ENCODE results near the gene GPR107.

The GPR107 gene

GRCh38 chr9:130182381-130182909 is 128.7 kb downstream of the GPR107 start:
- peaks cover 46% of the 10 kb centered on the region for H3K4me1 ChIP-seq (ENCODE audit: control insufficient read depth, insufficient read depth, low read length)
- no peaks in the 10 kb centered on the region for H3K36me3 ChIP-seq (ENCODE audit: control insufficient read depth, insufficient read depth, low read length)
- H3K27me3 ChIP-seq (ENCODE audit: control insufficient read depth, insufficient read depth, low read length) = no peaks in the 10 kb centered on the region
- H3K9ac ChIP-seq (ENCODE audit: low read length) = no peak overlapping the region
- peak overlapping the region; percentile 97 for H3K27ac ChIP-seq (ENCODE audit: low read depth, low read length)
- H3K4me3 ChIP-seq (ENCODE audit: low read length) = no peak overlapping the region

GRCh38 chr9:130183133-130183762 is 129.5 kb downstream of the GPR107 start:
- Histone ChIP-seq H3K9ac (ENCODE audit: low read length) (no peak overlapping the region), H3K4me3 (ENCODE audit: low read length) (no peak overlapping the region), H3K4me1 (ENCODE audit: control insufficient read depth, insufficient read depth, low read length) (peaks cover 49% of the 10 kb centered on the region), H3K27ac (ENCODE audit: low read depth, low read length) (peak overlapping the region; percentile 97), H3K36me3 (ENCODE audit: control insufficient read depth, insufficient read depth, low read length) (no peaks in the 10 kb centered on the region), H3K27me3 (ENCODE audit: control insufficient read depth, insufficient read depth, low read length) (no peaks in the 10 kb centered on the region)

GRCh38 chr9:130185017-130185416 is 131.3 kb downstream of the GPR107 start:
- H3K4me1 ChIP-seq (ENCODE audit: control insufficient read depth, insufficient read depth, low read length) = peaks cover 56% of the 10 kb centered on the region

GRCh38 chr9:130185490-130186031 is 131.9 kb downstream of the GPR107 start:
- Histone ChIP-seq H3K9ac (ENCODE audit: low read length) (no peak overlapping the region), H3K36me3 (ENCODE audit: control insufficient read depth, insufficient read depth, low read length) (no peaks in the 10 kb centered on the region), H3K4me1 (ENCODE audit: control insufficient read depth, insufficient read depth, low read length) (peaks cover 61% of the 10 kb centered on the region), H3K27me3 (ENCODE audit: control insufficient read depth, insufficient read depth, low read length) (no peaks in the 10 kb centered on the region), H3K4me3 (ENCODE audit: low read length) (peak overlapping the region; percentile 24), H3K27ac (ENCODE audit: low read depth, low read length) (peak overlapping the region; percentile 97)

More at GRCh38 chr9:130185017-130185416, 131.3 kb downstream of the GPR107 start:
- no peaks in the 10 kb centered on the region for H3K36me3 ChIP-seq (ENCODE audit: control insufficient read depth, insufficient read depth, low read length)
- peak overlapping the region; percentile 97 for H3K27ac ChIP-seq (ENCODE audit: low read depth, low read length)
- H3K27me3 ChIP-seq (ENCODE audit: control insufficient read depth, insufficient read depth, low read length) = no peaks in the 10 kb centered on the region
- no peak overlapping the region for H3K4me3 ChIP-seq (ENCODE audit: low read length)
- no peak overlapping the region for H3K9ac ChIP-seq (ENCODE audit: low read length)

GRCh38 chr9:130186051-130186450 is 132.3 kb downstream of the GPR107 start:
- Histone ChIP-seq H3K9ac (ENCODE audit: low read length) (no peak overlapping the region), H3K27ac (ENCODE audit: low read depth, low read length) (peak overlapping the region; percentile 97), H3K36me3 (ENCODE audit: control insufficient read depth, insufficient read depth, low read length) (no peaks in the 10 kb centered on the region), H3K4me3 (ENCODE audit: low read length) (peak overlapping the region; percentile 24), H3K27me3 (ENCODE audit: control insufficient read depth, insufficient read depth, low read length) (no peaks in the 10 kb centered on the region), H3K4me1 (ENCODE audit: control insufficient read depth, insufficient read depth, low read length) (peaks cover 63% of the 10 kb centered on the region)

- H3K36me3 ChIP-seq (ENCODE audit: control insufficient read depth, insufficient read depth, low read length) = no peaks in the 10 kb centered on the region
- no peaks in the 10 kb centered on the region for H3K27me3 ChIP-seq (ENCODE audit: control insufficient read depth, insufficient read depth, low read length)
- peak overlapping the region; percentile 25 for H3K9ac ChIP-seq (ENCODE audit: low read length)
- peaks cover 67% of the 10 kb centered on the region for H3K4me1 ChIP-seq (ENCODE audit: control insufficient read depth, insufficient read depth, low read length)
- H3K4me3 ChIP-seq (ENCODE audit: low read length) = peak overlapping the region; percentile 57
- peak overlapping the region; percentile 97 for H3K27ac ChIP-seq (ENCODE audit: low read depth, low read length)
These were observed 133.3 kb downstream of the GPR107 start for GRCh38 chr9:130186839-130187522.

GRCh38 chr9:130187523-130187846 is 133.8 kb downstream of the GPR107 start:
- H3K9ac ChIP-seq (ENCODE audit: low read length) = no peak overlapping the region
- no peaks in the 10 kb centered on the region for H3K36me3 ChIP-seq (ENCODE audit: control insufficient read depth, insufficient read depth, low read length)
- H3K4me1 ChIP-seq (ENCODE audit: control insufficient read depth, insufficient read depth, low read length) = peaks cover 68% of the 10 kb centered on the region
- peak overlapping the region; percentile 97 for H3K27ac ChIP-seq (ENCODE audit: low read depth, low read length)
- H3K4me3 ChIP-seq (ENCODE audit: low read length) = peak overlapping the region; percentile 57
- H3K27me3 ChIP-seq (ENCODE audit: control insufficient read depth, insufficient read depth, low read length) = no peaks in the 10 kb centered on the region

GRCh38 chr9:130188860-130189481 is 135.3 kb downstream of the GPR107 start:
- Histone ChIP-seq H3K9ac (ENCODE audit: low read length) (no peak overlapping the region), H3K4me3 (ENCODE audit: low read length) (no peak overlapping the region), H3K36me3 (ENCODE audit: control insufficient read depth, insufficient read depth, low read length) (no peaks in the 10 kb centered on the region), H3K27me3 (ENCODE audit: control insufficient read depth, insufficient read depth, low read length) (no peaks in the 10 kb centered on the region), H3K4me1 (ENCODE audit: control insufficient read depth, insufficient read depth, low read length) (peaks cover 77% of the 10 kb centered on the region), H3K27ac (ENCODE audit: low read depth, low read length) (peak overlapping the region; percentile 97)

Measured in rectal smooth muscle tissue (tissue), 1 donor.